Stimulated activated naive CD4-positive, alpha-beta T cell treated with Interleukin-2 at 50 U/mL for 16 hours (primary cell): Measurements from ENCODE around the gene CASKIN2.
"Not testable (repeated sequence)": the region's sequence is repeated elsewhere in the genome, so short reads cannot be mapped to it uniquely, and the experiment has no call there.

Experiments
- DNase-seq: peaks from one replicate; lab custom pipeline; 2025; lab: John Stamatoyannopoulos, UW

The CASKIN2 gene

DNA sequence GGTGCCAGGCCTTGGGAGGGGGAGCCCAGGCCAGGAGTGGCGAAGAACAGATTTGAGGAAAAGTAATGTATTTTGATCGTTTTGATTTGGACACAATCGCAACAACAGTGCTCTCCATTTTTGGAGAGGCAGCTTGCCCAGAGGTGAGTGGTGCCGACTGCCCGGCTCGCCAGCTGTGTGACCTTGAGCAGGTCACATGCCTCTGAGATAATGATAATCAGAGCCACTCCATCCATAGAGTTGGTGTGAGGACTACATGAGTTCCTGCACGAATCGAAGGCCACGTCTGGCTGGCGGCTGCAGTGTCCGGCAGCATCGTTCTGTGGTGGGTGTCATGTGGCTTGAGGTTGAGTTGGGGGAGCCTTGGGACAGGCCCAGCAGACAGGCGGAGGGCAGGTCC is 30.8 kb upstream of the CASKIN2 start:
- no peak for DNase-seq

DNA sequence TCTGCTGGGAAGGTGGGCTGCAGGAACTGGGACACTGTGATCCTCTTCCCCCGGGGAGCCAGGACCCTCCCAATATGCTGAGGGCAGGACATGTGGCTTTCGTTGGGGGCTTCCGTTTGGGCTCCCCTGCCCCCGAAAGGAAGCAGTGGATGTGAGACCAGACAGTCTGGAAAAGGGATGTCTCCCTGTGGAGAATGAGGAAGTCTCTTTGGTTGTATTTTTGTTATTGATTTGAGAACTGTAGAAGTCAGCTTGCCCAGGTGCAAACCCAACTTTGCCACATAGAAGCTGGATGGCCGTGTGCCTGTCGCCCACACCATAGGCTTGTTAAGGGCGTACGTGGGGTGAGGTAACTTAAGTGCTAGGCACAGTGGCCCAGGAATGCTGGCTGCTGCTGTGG is 28.9 kb upstream of the CASKIN2 start:
- DNase-seq: no peak

DNA sequence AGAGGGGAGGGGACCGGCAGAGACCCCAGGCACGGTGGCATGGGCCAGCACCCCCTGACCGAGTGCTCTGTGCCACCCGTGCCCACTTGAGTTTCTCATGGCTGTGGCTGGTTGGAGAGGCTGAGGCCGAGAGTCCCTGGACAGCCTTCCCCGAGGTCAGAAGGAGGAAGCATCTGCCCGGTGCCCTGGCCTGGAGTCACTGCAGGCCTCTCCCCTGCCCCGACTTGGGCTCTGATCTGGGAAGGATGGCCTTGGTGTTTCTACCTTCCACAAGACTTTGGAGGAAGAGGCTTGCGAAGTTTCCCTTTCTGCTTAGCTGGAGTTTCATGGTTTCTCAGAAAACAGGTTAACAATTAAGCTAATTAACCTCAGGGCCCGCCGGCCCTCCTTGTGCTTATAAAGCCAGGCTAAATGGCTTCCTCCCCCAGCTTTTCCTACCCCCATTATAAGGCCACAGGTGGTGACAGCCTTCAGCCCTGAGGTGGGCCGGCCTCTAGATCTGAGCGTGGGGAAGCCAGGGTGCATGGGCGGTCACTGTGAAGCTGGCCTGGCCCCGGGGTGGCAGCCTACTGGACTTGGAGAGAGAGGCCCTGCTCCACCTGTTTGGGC is 27.5 kb upstream of the CASKIN2 start:
- DNase-seq: no peak

DNA sequence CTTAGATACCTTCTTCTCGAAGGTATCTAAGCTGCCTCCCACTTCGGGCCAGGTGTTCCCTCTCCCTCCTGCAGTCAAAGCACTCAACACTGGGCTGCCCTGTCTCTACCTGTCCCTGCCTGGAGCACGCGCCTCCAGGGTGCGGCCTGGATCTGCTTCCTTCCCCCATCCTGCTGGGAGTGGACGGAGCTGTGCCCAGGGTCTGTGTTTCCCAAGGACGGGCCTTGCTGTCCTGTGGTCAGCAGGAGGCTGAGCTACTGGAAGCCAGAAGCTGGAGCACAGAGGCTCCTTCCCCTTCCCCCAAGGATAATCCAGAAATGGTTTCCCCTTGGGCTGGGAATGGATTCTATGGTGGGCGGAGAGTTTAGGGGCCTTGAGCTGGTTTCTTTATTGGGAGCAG is 26.9 kb upstream of the CASKIN2 start:
- no peak for DNase-seq

DNA sequence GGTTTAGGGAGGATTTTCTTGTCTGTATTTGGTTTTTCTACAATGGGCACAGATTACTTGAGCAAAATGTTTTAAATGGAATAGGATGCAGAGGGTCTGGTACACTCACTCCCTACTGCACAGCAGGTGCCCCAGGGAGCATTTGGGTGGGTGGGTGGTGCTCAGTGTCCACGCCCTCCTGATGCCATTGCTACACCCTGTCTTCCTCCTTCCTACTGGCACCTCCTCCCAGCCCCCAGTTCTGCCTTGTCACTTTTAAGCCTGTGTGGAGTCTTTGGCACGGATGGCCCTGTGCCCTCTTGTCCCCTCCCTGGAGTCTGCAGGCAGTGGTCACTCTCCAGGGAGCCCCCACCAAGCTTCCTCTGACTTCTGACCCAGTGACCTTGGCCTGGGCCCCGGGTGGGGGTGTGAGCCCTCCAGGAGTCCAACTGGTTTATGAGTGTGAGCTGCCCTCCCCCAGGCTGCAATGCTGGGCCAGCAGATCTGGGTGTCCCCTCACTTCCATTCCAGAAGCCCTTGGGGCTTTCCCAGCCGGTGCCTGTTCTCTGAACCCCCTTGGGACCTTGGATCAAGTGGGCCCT is 25.7 kb upstream of the CASKIN2 start:
- no peak for DNase-seq

- DNase-seq: no peak
These were observed 24.8 kb upstream of the CASKIN2 start for GRCh38 chr17:75539967-75540729.

- no peak for DNase-seq
These were observed 21.0 kb upstream of the CASKIN2 start for GRCh38 chr17:75536366-75536765.

GRCh38 chr17:75535871-75536270 is 20.5 kb upstream of the CASKIN2 start:
- DNase-seq: no peak

DNA sequence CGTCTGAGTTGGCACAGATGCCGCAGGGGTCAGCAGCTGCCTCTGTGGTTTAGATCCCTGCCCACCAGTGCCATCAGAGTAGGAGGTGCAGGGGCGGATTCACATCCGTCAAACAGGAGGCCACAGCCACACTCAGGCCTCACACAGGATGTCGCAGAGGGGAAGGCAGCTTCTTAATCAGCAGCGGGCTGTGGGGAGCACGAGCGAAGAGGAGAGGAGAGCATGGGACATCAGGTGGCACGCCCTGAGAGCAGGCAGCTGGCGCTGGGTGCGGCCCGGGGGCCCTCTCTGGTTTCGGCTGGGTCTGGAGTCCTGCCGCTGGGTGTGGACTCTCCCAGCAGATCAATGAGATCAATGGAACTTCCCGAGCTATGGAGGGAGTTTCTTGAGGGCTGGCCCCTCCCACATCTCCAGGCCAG is 19.8 kb upstream of the CASKIN2 start:
- peak; percentile 47 for DNase-seq

DNA sequence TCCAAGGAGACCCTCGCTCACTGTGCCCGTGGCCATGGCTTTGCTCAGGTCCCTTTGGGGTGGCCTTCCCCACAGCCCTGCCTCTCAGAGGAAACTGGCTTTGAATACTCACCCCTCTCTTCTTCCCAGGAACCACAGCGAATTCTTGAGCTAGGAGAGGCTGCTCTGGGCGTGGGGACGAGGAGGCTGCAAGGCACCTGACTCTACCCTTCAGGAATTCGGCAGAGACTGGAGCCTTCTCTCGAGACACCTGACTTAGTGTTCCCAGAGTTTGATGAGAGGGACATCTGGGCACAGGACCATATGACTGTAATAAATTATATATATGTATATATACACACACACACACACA is 16.4 kb upstream of the CASKIN2 start:
- no peak for DNase-seq

DNA sequence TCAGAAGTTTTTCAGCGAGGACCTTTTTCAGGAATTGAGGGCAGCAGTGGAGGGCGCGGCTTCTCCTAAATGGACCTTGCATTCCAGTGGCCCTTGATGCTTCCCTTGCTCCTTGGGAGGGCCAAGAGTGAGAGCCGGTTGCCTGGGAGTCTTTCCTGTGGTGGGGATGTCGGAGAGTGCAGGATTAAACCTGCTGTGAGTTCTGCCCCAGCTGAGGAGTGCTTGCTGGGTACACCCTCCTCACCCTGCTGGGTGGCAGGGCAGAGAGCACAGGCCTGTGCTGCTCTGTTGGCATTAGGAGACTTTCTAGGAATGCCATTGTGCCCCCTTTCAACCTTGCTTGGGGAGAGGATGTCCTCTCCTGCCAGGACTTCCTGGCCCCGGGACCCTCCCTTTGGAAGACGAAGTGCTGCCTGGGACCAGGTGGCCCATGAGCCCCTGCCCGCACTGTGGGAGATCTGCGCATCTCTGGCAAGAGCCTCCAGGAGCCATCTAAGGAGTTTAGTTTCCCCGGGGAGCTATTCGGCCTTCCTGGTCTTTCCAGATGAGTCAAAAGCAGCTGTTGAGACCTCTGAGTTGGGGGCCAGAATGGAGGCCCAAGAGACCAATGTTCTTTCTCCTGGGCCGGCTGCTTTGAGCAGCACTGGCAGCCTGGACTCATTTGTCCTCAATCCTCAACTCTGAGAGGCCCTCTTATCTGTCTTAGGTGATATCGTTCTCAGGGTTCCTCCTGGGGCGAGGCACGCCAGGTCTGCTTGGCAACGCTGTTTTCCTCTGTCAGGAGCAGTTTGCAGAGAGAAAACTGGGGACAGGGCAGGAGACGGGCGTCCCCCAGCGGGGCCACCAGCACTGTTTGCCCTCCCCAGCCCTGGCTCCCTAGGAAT is 15.7 kb upstream of the CASKIN2 start:
- DNase-seq: no peak

- DNase-seq: no peak
These were observed 11.4 kb upstream of the CASKIN2 start for GRCh38 chr17:75526555-75527270.

GRCh38 chr17:75525806-75526554 is 10.6 kb upstream of the CASKIN2 start:
- no peak for DNase-seq

GRCh38 chr17:75524970-75525805 is 9.9 kb upstream of the CASKIN2 start, which contains the start of gene LLGL2:
TSS of gene LLGL2 (plus strand) at chr17:75525697. CDS start at chr17:75543427, 17,730 bp downstream.
- DNase-seq: peak; percentile 81

DNA sequence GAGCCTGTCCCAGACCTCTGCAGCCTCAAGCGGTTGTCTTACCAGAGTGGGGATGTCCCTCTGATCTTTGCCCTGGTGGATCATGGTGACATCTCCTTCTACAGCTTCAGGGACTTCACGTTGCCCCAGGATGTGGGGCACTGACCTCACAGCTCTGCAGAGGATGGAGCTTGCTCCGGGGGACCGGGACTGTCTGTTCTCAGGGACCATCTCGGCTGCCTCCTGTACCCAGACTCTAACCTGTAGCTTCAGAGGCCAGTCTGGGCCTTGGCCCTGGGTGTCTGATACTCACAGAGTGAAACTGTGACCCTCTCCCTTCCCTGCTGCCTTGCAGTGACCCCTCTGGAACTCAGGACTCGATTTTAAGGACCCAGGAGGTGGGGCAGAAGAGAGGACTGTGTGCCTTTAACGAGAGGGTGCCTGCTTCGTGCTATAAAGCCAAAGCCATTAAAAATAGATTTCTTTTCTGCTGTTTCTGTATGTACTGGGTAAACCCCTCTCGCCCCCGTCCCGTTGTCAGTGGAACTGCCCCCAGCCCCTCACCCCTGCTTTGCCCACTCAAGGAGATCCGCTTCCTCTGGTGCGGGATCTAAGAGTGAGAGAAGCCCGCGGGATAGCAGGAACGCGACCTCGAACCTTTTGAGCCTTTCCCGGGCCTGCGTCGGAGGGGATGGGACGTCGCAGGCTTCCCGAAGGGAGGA is 9.1 kb upstream of the CASKIN2 start:
- no peak for DNase-seq

GRCh38 chr17:75523647-75524046 is 8.3 kb upstream of the CASKIN2 start:
- DNase-seq: no peak

GRCh38 chr17:75521951-75522727 is 6.8 kb upstream of the CASKIN2 start:
- no peak for DNase-seq

DNA sequence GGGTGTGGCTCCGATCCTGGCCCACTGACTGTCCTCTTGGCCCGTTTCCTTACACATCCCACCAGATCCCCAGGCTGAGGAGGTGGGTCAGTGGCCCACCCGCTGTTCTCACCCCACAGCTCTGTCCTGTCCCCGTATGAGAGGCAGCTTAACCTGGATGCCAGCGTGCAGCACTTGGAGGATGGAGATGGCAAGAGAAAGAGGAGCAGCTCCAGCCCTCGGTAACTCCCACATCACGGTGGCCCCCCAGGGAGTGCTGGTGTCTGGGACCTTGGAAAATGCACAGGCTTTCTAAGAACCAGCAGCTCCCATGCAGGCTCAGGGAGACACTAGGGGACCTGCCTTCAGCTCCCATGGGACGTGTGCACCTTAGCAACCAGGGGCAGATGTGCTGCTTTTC is 6.0 kb upstream of the CASKIN2 start:
- DNase-seq: no peak

DNA sequence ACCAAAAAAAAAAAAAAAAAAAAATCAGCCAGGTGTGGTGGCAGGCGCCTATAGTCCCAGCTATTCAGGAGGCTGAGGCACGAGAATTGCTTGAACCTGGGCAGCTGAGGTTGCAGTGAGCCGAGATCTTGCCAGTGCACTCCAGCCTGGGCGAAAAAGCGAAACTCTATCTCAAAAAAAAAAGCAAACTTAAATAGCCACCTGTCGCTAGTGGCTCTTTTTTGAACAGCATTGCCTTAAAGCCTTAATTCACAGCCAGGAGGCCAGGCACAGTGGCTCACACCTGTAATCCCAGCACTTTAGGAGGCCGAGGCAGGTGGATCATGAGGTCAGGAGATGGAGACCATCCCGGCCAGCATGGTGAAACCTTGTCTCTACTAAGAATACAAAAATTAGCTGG is 5.1 kb upstream of the CASKIN2 start:
- not testable (repeated sequence) for DNase-seq
